HG02981 (cell line): ENCODE results near the gene MINDY4.
"Not testable (repeated sequence)": the region's sequence is repeated elsewhere in the genome, so short reads cannot be mapped to it uniquely, and the experiment has no call there.

Experiments
- ATAC-seq: cut with Tn5 transposase; IDR thresholded peaks from one replicate; pipeline ENCODE4 v1.9.1; 2021; ENCODE audit warnings: mild to moderate bottlenecking, moderate library complexity; ENCODE audit not compliant: unreplicated experiment

Gene MINDY4

GRCh38 chr7:30799976-30800661, 28.9 kb downstream of the MINDY4 start:
- ATAC-seq, result peak; percentile 2

- peak; percentile 26 for ATAC-seq
These were observed 29.6 kb downstream of the MINDY4 start for GRCh38 chr7:30800785-30801252.

- ATAC-seq, result no peak
These were observed 31.6 kb downstream of the MINDY4 start for GRCh38 chr7:30802812-30803211.

- no peak for ATAC-seq
These were observed 33.0 kb downstream of the MINDY4 start for GRCh38 chr7:30804078-30804661.

GRCh38 chr7:30805081-30805691, 34.0 kb downstream of the MINDY4 start:
- ATAC-seq, result no peak

- no peak for ATAC-seq
These were observed 34.7 kb downstream of the MINDY4 start for GRCh38 chr7:30805931-30806330.

- ATAC-seq, result not testable (repeated sequence)
These were observed 36.3 kb downstream of the MINDY4 start for GRCh38 chr7:30807477-30807876.

GRCh38 chr7:30807941-30808340, 36.7 kb downstream of the MINDY4 start:
- not testable (repeated sequence) for ATAC-seq

- ATAC-seq, result no peak
These were observed 39.8 kb downstream of the MINDY4 start for GRCh38 chr7:30810986-30811385.

GRCh38 chr7:30812676-30813075, 41.5 kb downstream of the MINDY4 start:
- ATAC-seq, result no peak

- no peak for ATAC-seq
These were observed 42.2 kb downstream of the MINDY4 start for GRCh38 chr7:30813466-30813865.

- ATAC-seq, result no peak
These were observed 43.6 kb downstream of the MINDY4 start for GRCh38 chr7:30814700-30815387.

GRCh38 chr7:30815388-30815854, 44.2 kb downstream of the MINDY4 start:
- no peak for ATAC-seq

- ATAC-seq, result no peak
These were observed 44.9 kb downstream of the MINDY4 start for GRCh38 chr7:30815951-30816644.

- no peak for ATAC-seq
These were observed 45.6 kb downstream of the MINDY4 start for GRCh38 chr7:30816645-30817370.

- no peak for ATAC-seq
These were observed 46.2 kb downstream of the MINDY4 start for GRCh38 chr7:30817371-30817767.

- ATAC-seq, result no peak
These were observed 53.9 kb downstream of the MINDY4 start for GRCh38 chr7:30824821-30825720.

GRCh38 chr7:30826181-30826580, 55.0 kb downstream of the MINDY4 start:
- no peak for ATAC-seq

GRCh38 chr7:30828591-30828990, 57.4 kb downstream of the MINDY4 start:
- ATAC-seq, result no peak
